ENCODE data around the gene INCA1. TPM values are rescaled to one million over a fixed set of nuclear protein-coding genes. Genes with fewer than 3 reads are reported as not detected.

Gene INCA1
- polyA plus RNA-seq, 1 of the 3 experiments (the other 2 are of a cell fraction): 1.2 TPM

- TF ChIP-seq EZH2phosphoT487 (IDR thresholded peaks at IDR 0.05; ENCODE audit: borderline replicate concordance, low read depth) (no peak), SMC3 (IDR thresholded peaks at IDR 0.05; ENCODE audit: low read depth, low read length) (no peak), TAF1 (IDR thresholded peaks at IDR 0.05; ENCODE audit: borderline replicate concordance, low read depth, low read length) (no peak), YY1 (IDR thresholded peaks at IDR 0.05; ENCODE audit: low read depth) (no peak), JUND (IDR thresholded peaks at IDR 0.05) (no peak), MEF2A (IDR thresholded peaks at IDR 0.05; ENCODE audit: borderline replicate concordance, low read depth) (no peak), MXI1 (IDR thresholded peaks at IDR 0.05; ENCODE audit: low read depth, low read length) (no peak)
Observed at GRCh38 chr17:5014357-5014756, 17.0 kb upstream of the INCA1 start (continued).

- Histone ChIP-seq H3K4me3 (ENCODE audit: low read depth in 2 of 2, low read length in 1 of 2) (no peak overlapping the region), H3K36me3 (replicated peaks in 1 of 2; ENCODE audit: control insufficient read depth in 1 of 2, insufficient read depth in 2 of 2, low read length in 1 of 2) (peaks cover 34 to 39% of the 10 kb centered on the region in 2 experiments), H3K27me3 (ENCODE audit: insufficient read depth) (no peaks in the 10 kb centered on the region), H3K79me2 (ENCODE audit: insufficient read depth) (no peaks in the 10 kb centered on the region), H3K27ac (ENCODE audit: low read depth in 2 of 2, low read length in 1 of 2) (no peak overlapping the region), H3K9ac (no peak overlapping the region), H3K4me2 (no peak overlapping the region), H3K9me3 (no peaks in the 10 kb centered on the region), H3K4me1 (ENCODE audit: control insufficient read depth in 1 of 2, insufficient read depth in 2 of 2, low read depth in 1 of 2, low read length in 1 of 2) (no peaks in the 10 kb centered on the region), H3F3A (replicated peaks; ENCODE audit: insufficient read depth) (no peaks in the 10 kb centered on the region), H3K9me2 (no peaks in the 10 kb centered on the region), H2AFZ (ENCODE audit: low read depth) (no peak overlapping the region), H4K20me1 (ENCODE audit: insufficient read depth) (no peaks in the 10 kb centered on the region)
- 78% methylated on average over 6 of the region's 6 CpGs for WGBS (ENCODE audit: low lambda C conversion rate)
- ChIA-PET CTCF (interaction anchor here (0.6 kb wide), 1 partner anchor 102 kb away, joined by 3 read pairs; no protein-coding TSS in a partner anchor), POLR2A (no interaction called here)
- peak; percentile 42; the same call in 1 of the 2 replicates for TF ChIP-seq FOSL2 (IDR thresholded peaks at IDR 0.05; ENCODE audit: borderline replicate concordance, low read depth)
- peak; percentile 63; the same call in 1 of the 2 replicates for TF ChIP-seq REST (IDR thresholded peaks at IDR 0.05; ENCODE audit: low read depth, low read length)
- TF ChIP-seq TEAD4 (IDR thresholded peaks at IDR 0.05; ENCODE audit: borderline replicate concordance, insufficient read depth): no peak
- no peak for TF ChIP-seq JUND (IDR thresholded peaks at IDR 0.05)
- DNase-seq: no peak
Observed at GRCh38 chr17:5011928-5012327, 14.6 kb upstream of the INCA1 start.

- no peaks in the 10 kb centered on the region for H3F3A ChIP-seq (replicated peaks; ENCODE audit: insufficient read depth)
- no peak for DNase-seq
- peaks cover 5 to 18% of the 10 kb centered on the region in 2 experiments; a peak in 2 of 4 replicates for H3K4me1 ChIP-seq (ENCODE audit: control insufficient read depth in 1 of 2, insufficient read depth in 2 of 2, low read depth in 1 of 2, low read length in 1 of 2)
- no peak overlapping the region for H3K27ac ChIP-seq (ENCODE audit: low read depth in 2 of 2, low read length in 1 of 2)
- 96% methylated on average over 18 of the region's 18 CpGs for WGBS (ENCODE audit: low lambda C conversion rate)
- H3K4me3 ChIP-seq (ENCODE audit: low read depth in 2 of 2, low read length in 1 of 2): no peak overlapping the region
- H3K79me2 ChIP-seq (ENCODE audit: insufficient read depth): peaks cover 45% of the 10 kb centered on the region
- H3K27me3 ChIP-seq (ENCODE audit: insufficient read depth): no peaks in the 10 kb centered on the region
- TF ChIP-seq CTCF (IDR thresholded peaks at IDR 0.05) (no peak), ELF1 (IDR thresholded peaks at IDR 0.05) (no peak), GATA2 (CRISPR knock-in tag; IDR thresholded peaks at IDR 0.05) (no peak), FOXM1 (IDR thresholded peaks at IDR 0.05; ENCODE audit: low read depth) (no peak), MAX (IDR thresholded peaks at IDR 0.05; ENCODE audit: low read depth) (no peak), RFX5 (IDR thresholded peaks at IDR 0.05; ENCODE audit: low read length) (no peak), CHD2 (IDR thresholded peaks at IDR 0.05; ENCODE audit: low read length, partially characterized antibody) (no peak)
- H4K20me1 ChIP-seq (ENCODE audit: insufficient read depth): peaks cover 20% of the 10 kb centered on the region
- H3K9ac ChIP-seq: no peak overlapping the region
- H3K9me3 ChIP-seq: no peaks in the 10 kb centered on the region
- peaks cover 44 to 59% of the 10 kb centered on the region in 2 experiments for H3K36me3 ChIP-seq (replicated peaks in 1 of 2; ENCODE audit: control insufficient read depth in 1 of 2, insufficient read depth in 2 of 2, low read length in 1 of 2)
- CTCF ChIA-PET: interaction anchor here (1.9 kb wide), 1 partner anchor 24 kb away, joined by 5 read pairs; no protein-coding TSS in a partner anchor
- no peak overlapping the region for H3K4me2 ChIP-seq
- POLR2A ChIA-PET: no interaction called here
- H2AFZ ChIP-seq (ENCODE audit: low read depth): no peak overlapping the region
- H3K9me2 ChIP-seq: no peaks in the 10 kb centered on the region
Observed at GRCh38 chr17:5003214-5003867, 6.0 kb upstream of the INCA1 start.
